Activated B cell treated with CpG ODN at 0.5 μM for 24 hours (primary cell): ENCODE data around the gene GTF3C4. TPM values are rescaled to one million over a fixed set of nuclear protein-coding genes. Genes with fewer than 3 reads are reported as not detected.

Source experiments
- ATAC-seq: fragments of 200-7000 bp; cut with Tn5 transposase; one replicate; pipeline ENCODE4 v1.10.0; 2021; ENCODE audit warnings: low read depth, mild to moderate bottlenecking, moderate library complexity
- CTCF ChIA-PET: fragments of 350-600 bp; sonication (Branson Sonifier 250); formaldehyde crosslinking; loops from one replicate; lab custom pipeline; 2021; ENCODE audit warnings: antibody characterized with exemption; lab: Charles Lee
- POLR2A ChIA-PET: fragments of 350-600 bp; sonication (Branson Sonifier 250); formaldehyde crosslinking; loops from one replicate; lab custom pipeline; 2021; ENCODE audit warnings: antibody characterized with exemption; lab: Charles Lee
- DNase-seq: peaks from one replicate; pipeline ENCODE4 v3.0.0; 2022
- H3K27ac Mint-ChIP-seq: one replicate; pipeline ENCODE4 v1.8.0; 2020; ENCODE audit warnings: mixed read lengths
- H3K27me3 Mint-ChIP-seq: one replicate; pipeline ENCODE4 v1.8.0; 2021; ENCODE audit warnings: mixed read lengths
- H3K36me3 Mint-ChIP-seq: one replicate; pipeline ENCODE4 v1.8.0; 2021; ENCODE audit warnings: low read depth, mixed read lengths
- H3K4me1 Mint-ChIP-seq: one replicate; pipeline ENCODE4 v1.8.0; 2021; ENCODE audit warnings: mixed read lengths
- H3K4me3 Mint-ChIP-seq: one replicate; pipeline ENCODE4 v1.8.0; 2020; ENCODE audit warnings: mild to moderate bottlenecking, mixed read lengths
- H3K9me3 Mint-ChIP-seq: one replicate; pipeline ENCODE4 v1.8.0; 2020; ENCODE audit warnings: mixed read lengths
- intact Hi-C: fragments of 100-400 bp; cut with micrococcal nuclease; formaldehyde crosslinking; loops from one replicate; pipeline ENCODE4 v1.15.1; 2024
- total RNA-seq: library from RNA; stranded (reverse); gene quantifications from 2 replicates; pipeline ENCODE4 v1.2.3, GENCODE V29; 2022
- TF ChIP-seq, protein P1 (sequence below): fragments of 200-600 bp; IDR thresholded peaks from one replicate; pipeline ENCODE4 v1.8.0; 2022; ENCODE audit warnings: antibody characterized with exemption, mild to moderate bottlenecking

Gene GTF3C4
- total RNA-seq, 1 donor from 2014 or later = 16.1 TPM

- TF ChIP-seq, protein P1, sequence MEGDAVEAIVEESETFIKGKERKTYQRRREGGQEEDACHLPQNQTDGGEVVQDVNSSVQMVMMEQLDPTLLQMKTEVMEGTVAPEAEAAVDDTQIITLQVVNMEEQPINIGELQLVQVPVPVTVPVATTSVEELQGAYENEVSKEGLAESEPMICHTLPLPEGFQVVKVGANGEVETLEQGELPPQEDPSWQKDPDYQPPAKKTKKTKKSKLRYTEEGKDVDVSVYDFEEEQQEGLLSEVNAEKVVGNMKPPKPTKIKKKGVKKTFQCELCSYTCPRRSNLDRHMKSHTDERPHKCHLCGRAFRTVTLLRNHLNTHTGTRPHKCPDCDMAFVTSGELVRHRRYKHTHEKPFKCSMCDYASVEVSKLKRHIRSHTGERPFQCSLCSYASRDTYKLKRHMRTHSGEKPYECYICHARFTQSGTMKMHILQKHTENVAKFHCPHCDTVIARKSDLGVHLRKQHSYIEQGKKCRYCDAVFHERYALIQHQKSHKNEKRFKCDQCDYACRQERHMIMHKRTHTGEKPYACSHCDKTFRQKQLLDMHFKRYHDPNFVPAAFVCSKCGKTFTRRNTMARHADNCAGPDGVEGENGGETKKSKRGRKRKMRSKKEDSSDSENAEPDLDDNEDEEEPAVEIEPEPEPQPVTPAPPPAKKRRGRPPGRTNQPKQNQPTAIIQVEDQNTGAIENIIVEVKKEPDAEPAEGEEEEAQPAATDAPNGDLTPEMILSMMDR = no peak
- Mint-ChIP-seq H3K27me3 (no peaks in the 10 kb centered on the region), H3K4me3 (no peak overlapping the region), H3K4me1 (no peaks in the 10 kb centered on the region), H3K27ac (no peak overlapping the region), H3K36me3 (peaks cover 75% of the 10 kb centered on the region), H3K9me3 (no peaks in the 10 kb centered on the region)
- CTCF ChIA-PET = no interaction called here
- DNase-seq = no peak
- ATAC-seq = no peak
- intact Hi-C loops = no loop called here
- POLR2A ChIA-PET = no interaction called here
Observed at GRCh38 chr9:132632413-132633129, 37.7 kb upstream of the GTF3C4 start.

- H3K27me3 Mint-ChIP-seq = no peaks in the 10 kb centered on the region
- no peak for DNase-seq
- POLR2A ChIA-PET = no interaction called here
- intact Hi-C loops = no loop called here
- TF ChIP-seq, protein P1 = no peak
- no peaks in the 10 kb centered on the region for H3K4me1 Mint-ChIP-seq
- CTCF ChIA-PET = no interaction called here
- H3K27ac Mint-ChIP-seq = no peak overlapping the region
- peaks cover 73% of the 10 kb centered on the region for H3K36me3 Mint-ChIP-seq
- H3K9me3 Mint-ChIP-seq = no peaks in the 10 kb centered on the region
- no peak overlapping the region for H3K4me3 Mint-ChIP-seq
- no peak for ATAC-seq
Observed at GRCh38 chr9:132634327-132634726, 35.9 kb upstream of the GTF3C4 start.

DNA sequence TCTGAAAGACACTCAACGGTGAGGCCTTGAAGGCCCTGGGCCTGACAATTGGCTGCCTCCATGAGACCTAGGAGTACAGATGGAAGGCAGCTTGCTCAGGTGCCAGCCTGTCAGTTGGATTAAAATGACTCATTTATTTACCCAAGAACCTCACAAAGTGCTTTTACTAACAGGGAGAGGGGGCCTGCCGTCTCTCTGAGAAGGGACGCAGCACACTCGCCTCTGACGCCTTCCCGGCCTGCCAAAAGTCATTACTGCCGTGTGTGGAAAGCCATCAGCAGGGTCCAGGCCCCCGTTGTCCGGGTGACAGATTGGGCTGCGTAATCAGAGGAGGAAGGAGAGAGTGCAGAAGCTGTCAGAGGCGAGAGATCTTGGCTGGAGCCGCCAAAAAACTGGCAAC, 32.9 kb upstream of the GTF3C4 start:
- Mint-ChIP-seq H3K4me3 (no peak overlapping the region), H3K9me3 (no peaks in the 10 kb centered on the region), H3K27me3 (no peaks in the 10 kb centered on the region), H3K36me3 (peaks cover 73% of the 10 kb centered on the region), H3K27ac (no peak overlapping the region), H3K4me1 (no peaks in the 10 kb centered on the region)
- CTCF ChIA-PET = no interaction called here
- TF ChIP-seq, protein P1 = no peak
- DNase-seq (no peak), ATAC-seq (no peak)
- POLR2A ChIA-PET = no interaction called here
- intact Hi-C loops = no loop called here

GRCh38 chr9:132637801-132638200, 32.5 kb upstream of the GTF3C4 start:
- Mint-ChIP-seq H3K9me3 (no peaks in the 10 kb centered on the region), H3K27me3 (no peaks in the 10 kb centered on the region), H3K36me3 (peaks cover 74% of the 10 kb centered on the region), H3K4me1 (no peaks in the 10 kb centered on the region), H3K27ac (no peak overlapping the region), H3K4me3 (no peak overlapping the region)
- intact Hi-C loops = no loop called here
- ATAC-seq (no peak), DNase-seq (no peak)
- TF ChIP-seq, protein P1 = no peak
- ChIA-PET CTCF (no interaction called here), POLR2A (no interaction called here)

DNA sequence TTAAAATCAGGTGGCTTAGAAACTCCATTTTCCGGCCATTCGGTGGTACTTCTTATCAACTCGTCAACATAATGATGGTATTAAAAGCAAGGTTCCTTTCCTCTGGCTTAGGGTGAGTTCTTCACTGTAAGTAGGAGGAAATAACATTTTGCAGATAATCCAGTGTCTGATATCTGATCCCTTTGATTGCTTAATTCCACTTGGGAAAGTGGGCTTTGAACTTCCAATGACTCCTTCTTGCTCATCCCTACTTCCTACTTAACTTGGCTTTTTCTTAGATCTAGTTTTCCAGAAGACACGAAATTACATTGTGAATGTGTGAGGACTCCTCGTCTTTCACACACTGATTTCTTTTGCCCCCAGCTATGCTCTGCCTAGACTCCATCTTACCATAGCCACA, 32.0 kb upstream of the GTF3C4 start:
- Mint-ChIP-seq H3K4me3 (no peak overlapping the region), H3K27ac (no peak overlapping the region), H3K27me3 (no peaks in the 10 kb centered on the region), H3K9me3 (no peaks in the 10 kb centered on the region), H3K4me1 (no peaks in the 10 kb centered on the region), H3K36me3 (peaks cover 76% of the 10 kb centered on the region)
- ChIA-PET POLR2A (no interaction called here), CTCF (no interaction called here)
- TF ChIP-seq, protein P1 = no peak
- no peak for DNase-seq
- intact Hi-C loops = no loop called here
- ATAC-seq = no peak
